K562 (cell line): ENCODE results near the gene EPB41L4B. TPM values are rescaled to one million over a fixed set of nuclear protein-coding genes. Genes with fewer than 3 reads are reported as not detected.

Experiments used
- CEBPB ChIP-seq: fragments of 450-650 bp; IDR thresholded peaks from 2 replicates; pipeline ENCODE4 v1.6.1; 2016; ENCODE audit warnings: missing genetic modification characterization, missing compliant biosample characterization
- DDX20 ChIP-seq: fragments of 450-650 bp; IDR thresholded peaks from 2 replicates; pipeline ENCODE4 v1.6.1; 2016; ENCODE audit warnings: missing genetic modification characterization, low read depth, mild to moderate bottlenecking, missing compliant biosample characterization, moderate library complexity
- HNRNPUL1 ChIP-seq: fragments of 200-400 bp; formaldehyde crosslinking; IDR thresholded peaks from 2 replicates; pipeline ENCODE4 v1.6.1; 2017; ENCODE audit warnings: low read length
- JUN ChIP-seq, 2 experiments: sonication (generic) in 1 of 2; formaldehyde crosslinking in 1 of 2; IDR thresholded peaks; 2 replicates each; pipeline versions ENCODE4 v1.6.1 to v1.8.0; 2012 to 2022; ENCODE audit warnings: borderline replicate concordance in 2 of 2, mild to moderate bottlenecking in 2 of 2, improper control_type of control experiment in 1 of 2, low read depth in 1 of 2, low read length in 1 of 2, missing genetic modification reagents in 1 of 2
- MBD2 ChIP-seq: sonication (generic); IDR thresholded peaks from 2 replicates; pipeline ENCODE4 v1.6.1; 2016; ENCODE audit warnings: low read depth, borderline replicate concordance
- NFYB ChIP-seq: IDR thresholded peaks from 2 replicates; pipeline ENCODE4 v1.6.1; 2011; ENCODE audit warnings: mild to moderate bottlenecking, moderate library complexity; ENCODE audit not compliant: insufficient read length; ENCODE audit errors: extremely low read depth
- RBM15 ChIP-seq: fragments of 200-400 bp; formaldehyde crosslinking; IDR thresholded peaks from 2 replicates; pipeline ENCODE4 v1.6.1; 2018; ENCODE audit warnings: mild to moderate bottlenecking, low read length, moderate library complexity; ENCODE audit not compliant: insufficient read depth
- SMAD3 ChIP-seq: fragments of 450-650 bp; formaldehyde crosslinking; conservative IDR thresholded peaks from 2 replicates; pipeline ENCODE4 v1.4.0; 2020; ENCODE audit warnings: mild to moderate bottlenecking
- SMARCA4 ChIP-seq: fragments of 450-650 bp; IDR thresholded peaks from 2 replicates; pipeline ENCODE4 v1.6.1; 2016
- SNRNP70 ChIP-seq: fragments of 200-400 bp; formaldehyde crosslinking; optimal IDR thresholded peaks from 2 replicates; pipeline ENCODE3; 2017; ENCODE audit warnings: low read depth, low read length
- ZBTB17 ChIP-seq: fragments of 450-650 bp; formaldehyde crosslinking; IDR thresholded peaks from 2 replicates; pipeline ENCODE4 v1.4.0; 2020; ENCODE audit warnings: mild to moderate bottlenecking
- ZNF217 ChIP-seq: sonication (generic); formaldehyde crosslinking; IDR thresholded peaks from 2 replicates; pipeline ENCODE4 v1.8.0; 2022; ENCODE audit warnings: mild to moderate bottlenecking, missing genetic modification reagents
- ZNF282 ChIP-seq: sonication (generic); formaldehyde crosslinking; IDR thresholded peaks from 2 replicates; pipeline ENCODE4 v1.8.1; 2023; ENCODE audit warnings: missing genetic modification reagents
- polyA plus RNA-seq, 8 experiments: library from polyadenylated mRNA; depleted of rRNA in 4 of 8; stranded (reverse) in 5 of 8; unstranded in 3 of 8; fragments of >200 nt; fragmentation: Nextera tagmentation in 2 of 8; fragmentation: Illumina TruSeq in 1 of 8; extraction: Ambion mirVana in 2 of 8; extraction: Trizol in 1 of 8; gene quantifications; 2 replicates each; pipeline versions ENCODE4 v1.2.1 to v1.2.3, GENCODE V29; 2011 to 2014; ENCODE audit warnings: inconsistent platforms in 1 of 8, missing spikeins in 1 of 8
- total RNA-seq, 7 experiments: library from RNA; depleted of rRNA in 6 of 7; stranded (reverse); fragments of >200 nt in 6 of 7; fragmentation: Illumina TruSeq in 2 of 7; extraction: Trizol in 2 of 7; gene quantifications; 2 replicates each; pipeline versions ENCODE4 v1.2.1 to v1.2.3, GENCODE V29; 2011 to 2021; ENCODE audit warnings: low replicate concordance in 1 of 7
- TF ChIP-seq, protein P1 (sequence below): fragments of 250-450 bp; sonication (Bioruptor Pico); IDR thresholded peaks from 2 replicates; pipeline ENCODE4 v1.5.0; 2021
- TF ChIP-seq, protein P2 (sequence below): sonication (generic); formaldehyde crosslinking; IDR thresholded peaks from 2 replicates; pipeline ENCODE4 v1.8.0; 2022; ENCODE audit warnings: mild to moderate bottlenecking, missing genetic modification reagents
- TF ChIP-seq, protein P3 (sequence below), 2 experiments: fragments of 150-350 bp in 1 of 2; IDR thresholded peaks; 2 replicates each; pipeline ENCODE4 v1.6.1; 2012 to 2016; ENCODE audit warnings: low read depth in 2 of 2, low read length in 2 of 2, mild to moderate bottlenecking in 1 of 2, moderate library complexity in 1 of 2
- TF ChIP-seq, protein P4 (sequence below), 2 experiments: fragments of 450-650 bp; IDR thresholded peaks; 2 replicates each; pipeline ENCODE4 v1.6.1; 2018; ENCODE audit warnings: mild to moderate bottlenecking in 2 of 2, low read depth in 1 of 2; ENCODE audit not compliant: partially characterized antibody in 2 of 2

The EPB41L4B gene
- total and polyA plus RNA-seq, 9 of the 15 experiments (the other 6 are each of a cell fraction or from before 2014, with no cell fraction given): 0.09 to 0.38 (median 0.21) TPM

DNA sequence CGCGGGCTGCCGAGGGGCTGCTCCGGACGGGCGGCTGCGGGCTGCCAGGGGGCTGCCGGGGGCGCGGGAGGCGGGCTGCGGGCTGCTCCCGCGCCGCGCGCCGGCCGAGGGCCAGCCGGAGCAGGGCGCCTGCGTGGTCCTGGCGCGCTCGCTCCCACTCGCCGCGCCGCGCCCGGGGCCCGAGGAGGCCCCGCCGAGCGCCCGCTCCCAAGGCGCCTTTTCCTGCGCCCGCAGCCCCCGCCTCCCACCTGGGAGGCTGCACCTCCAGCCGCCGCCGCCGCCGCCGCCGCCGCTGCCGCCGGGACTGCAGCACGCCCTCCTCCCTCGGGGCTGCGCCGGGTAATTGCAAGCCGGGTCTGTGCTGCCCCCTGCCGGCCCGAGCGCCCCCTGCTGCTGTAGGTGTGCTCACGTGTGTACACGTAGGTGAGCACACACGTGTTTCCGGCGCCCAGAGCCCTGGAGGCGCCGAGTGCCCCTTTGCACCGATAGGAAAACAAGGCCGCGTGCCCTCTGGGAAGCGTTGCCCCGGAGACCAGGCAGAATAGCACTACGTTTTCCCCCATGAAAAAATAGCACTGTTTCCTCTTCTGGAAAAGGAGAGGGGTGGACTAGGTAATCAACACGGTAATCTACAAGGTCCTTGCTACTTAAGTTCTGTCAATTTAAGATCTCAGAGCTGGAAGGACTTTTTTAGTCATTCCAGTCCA is at the start of gene EPB41L4B (continued):
- TF ChIP-seq SMARCA4: no peak
- TF ChIP-seq, protein P1, sequence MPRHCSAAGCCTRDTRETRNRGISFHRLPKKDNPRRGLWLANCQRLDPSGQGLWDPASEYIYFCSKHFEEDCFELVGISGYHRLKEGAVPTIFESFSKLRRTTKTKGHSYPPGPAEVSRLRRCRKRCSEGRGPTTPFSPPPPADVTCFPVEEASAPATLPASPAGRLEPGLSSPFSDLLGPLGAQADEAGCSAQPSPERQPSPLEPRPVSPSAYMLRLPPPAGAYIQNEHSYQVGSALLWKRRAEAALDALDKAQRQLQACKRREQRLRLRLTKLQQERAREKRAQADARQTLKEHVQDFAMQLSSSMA (CRISPR knock-in tag): no peak
- peak; percentile 68; the same call in 1 of the 2 replicates for TF ChIP-seq JUN (IDR thresholded peaks at IDR 0.05; ENCODE audit: borderline replicate concordance, low read depth, low read length)
- TF ChIP-seq JUN (CRISPR knock-in tag; IDR thresholded peaks at IDR 0.05; ENCODE audit: borderline replicate concordance): no peak
- TF ChIP-seq, protein P2, sequence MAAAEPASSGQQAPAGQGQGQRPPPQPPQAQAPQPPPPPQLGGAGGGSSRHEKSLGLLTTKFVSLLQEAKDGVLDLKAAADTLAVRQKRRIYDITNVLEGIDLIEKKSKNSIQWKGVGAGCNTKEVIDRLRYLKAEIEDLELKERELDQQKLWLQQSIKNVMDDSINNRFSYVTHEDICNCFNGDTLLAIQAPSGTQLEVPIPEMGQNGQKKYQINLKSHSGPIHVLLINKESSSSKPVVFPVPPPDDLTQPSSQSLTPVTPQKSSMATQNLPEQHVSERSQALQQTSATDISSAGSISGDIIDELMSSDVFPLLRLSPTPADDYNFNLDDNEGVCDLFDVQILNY (CRISPR knock-in tag): no peak
- TF ChIP-seq, protein P3, sequence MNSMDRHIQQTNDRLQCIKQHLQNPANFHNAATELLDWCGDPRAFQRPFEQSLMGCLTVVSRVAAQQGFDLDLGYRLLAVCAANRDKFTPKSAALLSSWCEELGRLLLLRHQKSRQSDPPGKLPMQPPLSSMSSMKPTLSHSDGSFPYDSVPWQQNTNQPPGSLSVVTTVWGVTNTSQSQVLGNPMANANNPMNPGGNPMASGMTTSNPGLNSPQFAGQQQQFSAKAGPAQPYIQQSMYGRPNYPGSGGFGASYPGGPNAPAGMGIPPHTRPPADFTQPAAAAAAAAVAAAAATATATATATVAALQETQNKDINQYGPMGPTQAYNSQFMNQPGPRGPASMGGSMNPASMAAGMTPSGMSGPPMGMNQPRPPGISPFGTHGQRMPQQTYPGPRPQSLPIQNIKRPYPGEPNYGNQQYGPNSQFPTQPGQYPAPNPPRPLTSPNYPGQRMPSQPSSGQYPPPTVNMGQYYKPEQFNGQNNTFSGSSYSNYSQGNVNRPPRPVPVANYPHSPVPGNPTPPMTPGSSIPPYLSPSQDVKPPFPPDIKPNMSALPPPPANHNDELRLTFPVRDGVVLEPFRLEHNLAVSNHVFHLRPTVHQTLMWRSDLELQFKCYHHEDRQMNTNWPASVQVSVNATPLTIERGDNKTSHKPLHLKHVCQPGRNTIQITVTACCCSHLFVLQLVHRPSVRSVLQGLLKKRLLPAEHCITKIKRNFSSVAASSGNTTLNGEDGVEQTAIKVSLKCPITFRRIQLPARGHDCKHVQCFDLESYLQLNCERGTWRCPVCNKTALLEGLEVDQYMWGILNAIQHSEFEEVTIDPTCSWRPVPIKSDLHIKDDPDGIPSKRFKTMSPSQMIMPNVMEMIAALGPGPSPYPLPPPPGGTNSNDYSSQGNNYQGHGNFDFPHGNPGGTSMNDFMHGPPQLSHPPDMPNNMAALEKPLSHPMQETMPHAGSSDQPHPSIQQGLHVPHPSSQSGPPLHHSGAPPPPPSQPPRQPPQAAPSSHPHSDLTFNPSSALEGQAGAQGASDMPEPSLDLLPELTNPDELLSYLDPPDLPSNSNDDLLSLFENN (IDR thresholded peaks at IDR 0.05; ENCODE audit: low read depth in 2 of 2, low read length in 2 of 2): no peak
- no peak for TF ChIP-seq RBM15
- no peak for TF ChIP-seq ZBTB17
- TF ChIP-seq HNRNPUL1: no peak
- no peak for TF ChIP-seq MBD2
- TF ChIP-seq SMAD3 (CRISPR knock-in tag): no peak
- TF ChIP-seq DDX20 (tag): no peak
- no peak for TF ChIP-seq ZNF282 (CRISPR knock-in tag)
- TF ChIP-seq CEBPB: no peak
- no peak for TF ChIP-seq SNRNP70
- TF ChIP-seq, protein P4, sequence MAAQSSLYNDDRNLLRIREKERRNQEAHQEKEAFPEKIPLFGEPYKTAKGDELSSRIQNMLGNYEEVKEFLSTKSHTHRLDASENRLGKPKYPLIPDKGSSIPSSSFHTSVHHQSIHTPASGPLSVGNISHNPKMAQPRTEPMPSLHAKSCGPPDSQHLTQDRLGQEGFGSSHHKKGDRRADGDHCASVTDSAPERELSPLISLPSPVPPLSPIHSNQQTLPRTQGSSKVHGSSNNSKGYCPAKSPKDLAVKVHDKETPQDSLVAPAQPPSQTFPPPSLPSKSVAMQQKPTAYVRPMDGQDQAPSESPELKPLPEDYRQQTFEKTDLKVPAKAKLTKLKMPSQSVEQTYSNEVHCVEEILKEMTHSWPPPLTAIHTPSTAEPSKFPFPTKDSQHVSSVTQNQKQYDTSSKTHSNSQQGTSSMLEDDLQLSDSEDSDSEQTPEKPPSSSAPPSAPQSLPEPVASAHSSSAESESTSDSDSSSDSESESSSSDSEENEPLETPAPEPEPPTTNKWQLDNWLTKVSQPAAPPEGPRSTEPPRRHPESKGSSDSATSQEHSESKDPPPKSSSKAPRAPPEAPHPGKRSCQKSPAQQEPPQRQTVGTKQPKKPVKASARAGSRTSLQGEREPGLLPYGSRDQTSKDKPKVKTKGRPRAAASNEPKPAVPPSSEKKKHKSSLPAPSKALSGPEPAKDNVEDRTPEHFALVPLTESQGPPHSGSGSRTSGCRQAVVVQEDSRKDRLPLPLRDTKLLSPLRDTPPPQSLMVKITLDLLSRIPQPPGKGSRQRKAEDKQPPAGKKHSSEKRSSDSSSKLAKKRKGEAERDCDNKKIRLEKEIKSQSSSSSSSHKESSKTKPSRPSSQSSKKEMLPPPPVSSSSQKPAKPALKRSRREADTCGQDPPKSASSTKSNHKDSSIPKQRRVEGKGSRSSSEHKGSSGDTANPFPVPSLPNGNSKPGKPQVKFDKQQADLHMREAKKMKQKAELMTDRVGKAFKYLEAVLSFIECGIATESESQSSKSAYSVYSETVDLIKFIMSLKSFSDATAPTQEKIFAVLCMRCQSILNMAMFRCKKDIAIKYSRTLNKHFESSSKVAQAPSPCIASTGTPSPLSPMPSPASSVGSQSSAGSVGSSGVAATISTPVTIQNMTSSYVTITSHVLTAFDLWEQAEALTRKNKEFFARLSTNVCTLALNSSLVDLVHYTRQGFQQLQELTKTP (IDR thresholded peaks at IDR 0.05; ENCODE audit: low read depth in 1 of 2, partially characterized antibody in 2 of 2): no peak
- no peak for TF ChIP-seq NFYB
- no peak for TF ChIP-seq ZNF217
